ENCODE results near the gene MRPS15. TPM values are rescaled to one million over a fixed set of nuclear protein-coding genes. Genes with fewer than 3 reads are reported as not detected.

MRPS15 gene
- total RNA-seq = 46.0 and 50.7 TPM in 2 replicates

DNA sequence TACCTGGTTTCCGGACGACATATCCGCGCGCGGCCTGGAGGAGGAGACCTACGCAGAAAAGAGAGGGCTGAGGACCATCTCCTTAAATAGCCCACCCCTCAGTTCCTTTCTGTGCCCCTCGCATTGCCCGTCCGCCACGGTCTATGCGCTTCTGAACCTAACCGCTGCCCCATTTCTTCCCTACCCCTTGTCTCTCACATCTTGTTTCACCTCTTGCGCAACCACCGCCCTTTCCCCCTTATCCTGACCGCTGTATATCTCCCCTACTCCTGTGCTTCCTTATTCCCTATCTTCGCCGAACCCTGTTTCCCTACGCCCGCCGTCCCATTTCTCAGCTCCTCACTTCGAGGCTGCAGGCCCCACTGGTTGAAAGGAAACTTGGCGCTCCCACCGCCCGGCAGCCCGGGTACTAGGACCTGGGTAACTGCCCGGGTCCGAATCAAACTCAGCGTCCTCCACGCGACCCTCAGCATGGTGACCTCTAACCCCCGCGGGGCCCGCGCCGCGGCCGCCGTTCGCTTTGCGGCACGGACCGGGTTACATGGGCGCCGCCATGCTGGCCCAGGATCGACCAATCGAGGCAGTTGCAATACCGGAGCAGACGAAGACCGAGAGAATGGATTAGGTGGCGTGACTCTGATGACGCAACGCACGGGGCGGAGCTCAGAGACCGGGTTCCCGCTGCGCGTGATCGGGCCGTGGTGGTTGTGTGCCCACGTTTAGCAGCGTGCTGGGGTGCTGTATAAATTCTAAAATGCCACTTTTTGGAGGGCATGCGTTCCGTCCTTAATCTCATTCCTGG, at the start of gene MRPS15:
Gene MRPS15, minus strand, starts transcription at position 582 of the 802 bp plus-strand sequence. Its CDS starts 109 bp downstream, at position 473.

DNA sequence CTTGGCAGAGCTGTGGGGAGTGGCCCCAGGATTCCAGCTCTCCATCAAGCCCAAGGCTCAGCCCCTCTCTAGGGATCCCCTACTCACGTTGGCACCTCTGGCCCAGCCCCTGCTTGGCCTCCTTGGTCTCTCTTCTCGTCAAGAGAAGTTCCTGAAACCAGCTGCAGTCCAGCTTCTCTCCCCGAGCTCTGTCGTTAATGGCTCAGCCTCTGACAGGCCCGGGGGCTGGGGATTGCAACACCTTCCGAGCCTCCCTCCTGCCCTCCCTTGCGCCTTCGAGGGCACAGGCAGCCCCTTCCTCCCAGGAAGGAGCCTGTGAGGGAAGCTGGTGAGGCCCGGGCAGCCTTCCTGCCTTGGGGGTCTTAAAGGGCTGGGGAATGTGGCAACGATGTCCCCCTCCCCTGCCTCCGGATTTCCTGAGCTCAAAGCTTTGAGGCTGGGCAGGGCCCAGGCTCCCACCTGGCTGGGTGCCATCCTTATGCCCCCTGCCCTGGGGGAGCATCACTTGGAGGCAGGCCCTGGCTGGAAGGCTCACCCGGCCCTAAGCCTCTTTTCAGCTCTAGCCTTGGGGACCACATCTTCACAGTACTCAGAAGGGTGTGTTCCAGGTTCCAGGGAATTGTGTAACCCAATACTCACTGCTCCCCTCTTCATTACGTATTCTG, 18.7 kb upstream of the MRPS15 start, which contains the start of gene CSF3R:
Gene CSF3R, minus strand, starts transcription at position 190 of the 665 bp plus-strand sequence. CDS start 3,417 bp downstream, outside the sequence.

DNA sequence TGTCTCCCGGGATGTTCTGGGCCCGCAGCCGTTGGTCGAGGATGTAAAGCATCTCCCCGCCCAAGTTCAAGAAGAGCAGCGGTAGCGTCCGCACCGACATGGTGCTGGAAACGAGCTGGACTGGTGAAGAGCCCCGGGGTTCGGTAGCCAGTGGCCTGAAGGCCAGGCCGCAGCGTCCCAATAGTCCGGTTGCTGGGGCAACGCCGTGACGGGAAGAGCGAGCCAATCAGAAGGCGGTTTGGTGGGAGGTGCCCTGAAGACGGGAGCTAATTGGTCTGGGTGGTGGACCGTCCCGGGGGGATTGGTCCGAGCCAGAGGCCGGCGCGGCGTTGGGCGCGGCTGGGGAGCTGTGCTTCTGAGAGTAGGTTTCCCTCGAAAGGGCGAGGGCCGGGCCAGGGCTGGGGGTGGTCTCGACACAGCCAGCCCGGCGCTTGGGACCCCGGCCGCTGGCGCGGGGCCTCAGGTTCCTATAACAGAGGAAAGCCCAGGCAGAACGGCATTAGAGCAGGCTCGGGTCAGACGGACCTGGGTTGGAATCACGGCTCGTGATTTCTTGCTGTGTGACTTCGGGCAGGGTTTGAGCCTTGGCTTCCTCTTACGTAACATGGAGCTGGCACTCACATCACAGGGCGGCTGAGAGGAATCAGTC, 13.8 kb downstream of the MRPS15 start, which contains the start of gene OSCP1:
Gene OSCP1, minus strand, starts transcription at position 182 of the 649 bp plus-strand sequence. Its CDS starts 82 bp downstream, at position 100.

Other genes starting within 250 kb of the MRPS15 start
- 79.4 and 89.7 TPM in 2 replicates for gene THRAP3, start 239.9 kb downstream of the MRPS15 start, total RNA-seq
- 1.7 and 2.6 TPM in 2 replicates for gene SH3D21, start 158.0 kb downstream of the MRPS15 start, total RNA-seq
- gene EVA1B, start 140.7 kb downstream of the MRPS15 start, total RNA-seq = 196 and 276 TPM in 2 replicates
- 11.9 and 18.5 TPM in 2 replicates for gene STK40, start 78.5 kb downstream of the MRPS15 start, total RNA-seq
- 40.0 and 42.3 TPM in 2 replicates for gene LSM10, start 66.5 kb downstream of the MRPS15 start, total RNA-seq
- gene OSCP1, start 13.9 kb downstream of the MRPS15 start, total RNA-seq = 4.7 and 5.8 TPM in 2 replicates
- gene CSF3R, start 18.5 kb upstream of the MRPS15 start, total RNA-seq = not detected in 2 replicates